ENCODE measurements around the gene CD79A. TPM values are rescaled to one million over a fixed set of nuclear protein-coding genes. Genes with fewer than 3 reads are reported as not detected.

CD79A gene
- total and polyA plus RNA-seq, 2 donors (not counting 3 experiments of a cell fraction or from before 2014, with no cell fraction given) = 0.32 TPM; not detected in 1

DNA sequence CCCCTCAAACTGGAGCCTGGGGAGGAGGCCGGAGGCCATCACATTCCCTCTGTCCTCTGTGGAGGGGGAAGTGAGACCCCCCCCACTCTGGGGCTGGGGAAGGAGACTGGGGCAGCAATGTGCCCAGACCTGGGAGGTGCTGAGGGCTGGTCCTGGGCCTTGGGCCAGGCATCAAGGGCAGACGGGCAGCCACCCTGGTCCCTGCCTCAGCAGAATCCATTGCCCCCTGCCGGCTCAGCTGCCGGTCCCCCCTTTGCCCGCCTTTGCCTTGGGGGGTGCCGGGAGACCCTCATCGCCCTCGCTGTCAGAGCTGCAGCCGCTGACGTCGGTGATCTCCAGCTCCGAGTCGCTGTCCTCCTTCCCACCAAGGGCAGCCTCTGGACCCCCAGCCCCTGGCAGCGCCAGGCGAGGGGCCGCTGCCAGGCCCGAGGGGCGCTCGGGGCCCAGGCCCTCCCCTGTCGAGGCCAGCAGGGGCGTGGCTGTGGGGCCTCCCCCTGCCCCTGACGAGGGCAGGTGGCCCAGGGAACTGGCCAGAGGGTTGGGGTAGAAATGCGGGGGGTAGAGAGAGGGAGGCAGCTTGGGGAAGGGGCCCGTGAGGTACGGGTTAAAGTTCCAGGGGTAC, 31.0 kb downstream of the CD79A start:
- H2AFZ ChIP-seq (ENCODE audit: low read depth, low read length) = no peak overlapping the region
- no peak overlapping the region for H3K4me3 ChIP-seq (replicated peaks in 1 of 3; ENCODE audit: insufficient read depth in 1 of 3, low read depth in 1 of 3, low read length in 3 of 3)
- no peaks in the 10 kb centered on the region for H3K79me2 ChIP-seq (ENCODE audit: control insufficient read depth, insufficient read depth, low read length)
- no peak overlapping the region for H3K27ac ChIP-seq (ENCODE audit: insufficient read depth, low read depth, low read length)
- peaks cover 0 to 36% of the 10 kb centered on the region in 2 experiments for H3K36me3 ChIP-seq (ENCODE audit: control insufficient read depth in 2 of 2, extremely low read depth in 1 of 2, insufficient read depth in 2 of 2, low read length in 2 of 2)
- TF ChIP-seq FOS (IDR thresholded peaks at IDR 0.05; ENCODE audit: borderline replicate concordance, insufficient read depth, low read length) = no peak
- TF ChIP-seq, protein P1, sequence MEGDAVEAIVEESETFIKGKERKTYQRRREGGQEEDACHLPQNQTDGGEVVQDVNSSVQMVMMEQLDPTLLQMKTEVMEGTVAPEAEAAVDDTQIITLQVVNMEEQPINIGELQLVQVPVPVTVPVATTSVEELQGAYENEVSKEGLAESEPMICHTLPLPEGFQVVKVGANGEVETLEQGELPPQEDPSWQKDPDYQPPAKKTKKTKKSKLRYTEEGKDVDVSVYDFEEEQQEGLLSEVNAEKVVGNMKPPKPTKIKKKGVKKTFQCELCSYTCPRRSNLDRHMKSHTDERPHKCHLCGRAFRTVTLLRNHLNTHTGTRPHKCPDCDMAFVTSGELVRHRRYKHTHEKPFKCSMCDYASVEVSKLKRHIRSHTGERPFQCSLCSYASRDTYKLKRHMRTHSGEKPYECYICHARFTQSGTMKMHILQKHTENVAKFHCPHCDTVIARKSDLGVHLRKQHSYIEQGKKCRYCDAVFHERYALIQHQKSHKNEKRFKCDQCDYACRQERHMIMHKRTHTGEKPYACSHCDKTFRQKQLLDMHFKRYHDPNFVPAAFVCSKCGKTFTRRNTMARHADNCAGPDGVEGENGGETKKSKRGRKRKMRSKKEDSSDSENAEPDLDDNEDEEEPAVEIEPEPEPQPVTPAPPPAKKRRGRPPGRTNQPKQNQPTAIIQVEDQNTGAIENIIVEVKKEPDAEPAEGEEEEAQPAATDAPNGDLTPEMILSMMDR (IDR thresholded peaks at IDR 0.05; ENCODE audit: extremely low read depth in 1 of 2, insufficient read depth in 1 of 2, low read depth in 1 of 2, low read length in 2 of 2) = no peak
- TF ChIP-seq MYC (IDR thresholded peaks at IDR 0.05; ENCODE audit: low read depth, low read length) = no peak
- no peak for TF ChIP-seq EZH2 (IDR thresholded peaks at IDR 0.05; ENCODE audit: borderline replicate concordance, low read depth, low read length, severe bottlenecking)
- no peak for TF ChIP-seq POLR2A (IDR thresholded peaks at IDR 0.05; ENCODE audit: low read depth, low read length)
- TF ChIP-seq, protein P2, sequence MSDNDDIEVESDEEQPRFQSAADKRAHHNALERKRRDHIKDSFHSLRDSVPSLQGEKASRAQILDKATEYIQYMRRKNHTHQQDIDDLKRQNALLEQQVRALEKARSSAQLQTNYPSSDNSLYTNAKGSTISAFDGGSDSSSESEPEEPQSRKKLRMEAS (IDR thresholded peaks at IDR 0.05; ENCODE audit: insufficient read depth, insufficient read length) = no peak
- TF ChIP-seq POLR2AphosphoS5 (IDR thresholded peaks at IDR 0.05; ENCODE audit: insufficient read depth, low read depth, low read length) = no peak
- no peak for TF ChIP-seq GATA2 (IDR thresholded peaks at IDR 0.05; ENCODE audit: insufficient read depth, insufficient read length, low read depth, low read length)
- TF ChIP-seq JUN (IDR thresholded peaks at IDR 0.05; ENCODE audit: borderline replicate concordance, insufficient read depth, insufficient read length, low read depth) = no peak
- DNase-seq (ENCODE audit: low read depth, low spot score) (no peak), FAIRE-seq (no peak)
- H3K27me3 ChIP-seq (ENCODE audit: control insufficient read depth in 2 of 2, insufficient read depth in 2 of 2, low read length in 2 of 2) = peaks cover 19 to 24% of the 10 kb centered on the region in 2 experiments
- intact Hi-C loops (cut with micrococcal nuclease) = no loop called here
- dilution Hi-C loops (cut with MboI; ENCODE audit: extremely low pct_ligation_motif_present, low sequenced_read_pairs) = no loop called here
- POLR2A ChIA-PET = no interaction called here
- no peaks in the 10 kb centered on the region for H3K9me1 ChIP-seq (replicated peaks; ENCODE audit: control insufficient read depth, extremely low read depth, insufficient read depth, low read length)
- H3K4me1 ChIP-seq (ENCODE audit: control insufficient read depth, extremely low read depth, insufficient read depth, low read length) = no peaks in the 10 kb centered on the region
- no peaks in the 10 kb centered on the region for H4K20me1 ChIP-seq (replicated peaks; ENCODE audit: control insufficient read depth, extremely low read depth, insufficient read depth, low read length)
- no peak overlapping the region for H3K4me2 ChIP-seq (ENCODE audit: insufficient read depth, low read length)
- no TSS peak for BruUV-seq (replicated peaks)
- no peak overlapping the region for H3K9ac ChIP-seq (replicated peaks; ENCODE audit: extremely low read depth, insufficient read depth, low read length)
- CTCF ChIA-PET = no interaction called here
- no peaks in the 10 kb centered on the region for H3K9me3 ChIP-seq (replicated peaks; ENCODE audit: control insufficient read depth, insufficient read depth, low read length)
